NCI-H2081 (cell line): ENCODE results near the gene RPS6KA4.

Source experiments
- DNase-seq, 2 experiments: peaks; one replicate each; lab custom pipeline; 2025; lab: John Stamatoyannopoulos, UW

The RPS6KA4 gene

DNA sequence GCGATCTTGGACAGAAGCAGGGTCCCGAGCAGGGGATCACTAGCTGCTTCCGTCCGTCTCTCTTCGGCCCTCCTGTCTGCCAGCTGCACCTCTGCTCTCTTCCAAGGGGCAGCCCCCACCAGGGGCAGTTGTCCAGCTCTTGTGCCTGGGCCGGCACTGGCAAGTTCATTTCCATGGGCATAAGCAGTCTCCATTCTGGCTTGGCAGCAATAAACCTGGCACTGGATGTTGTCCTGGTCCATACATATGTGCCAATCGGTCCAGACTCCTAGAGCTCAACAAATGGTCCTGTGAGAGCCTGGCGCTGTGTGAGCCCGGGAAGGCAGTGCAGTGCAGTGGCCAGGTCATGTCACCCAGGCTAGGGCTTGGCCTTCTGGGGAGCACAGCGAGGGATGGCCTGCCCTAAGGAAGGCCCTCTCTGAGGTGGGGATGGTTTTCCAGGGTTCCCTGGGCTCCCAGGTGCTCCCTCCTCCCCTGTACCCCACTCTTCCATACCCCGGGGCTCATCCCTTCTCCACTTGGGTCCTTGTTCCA lies 60.4 kb downstream of the RPS6KA4 start:
- no peak for DNase-seq

DNA sequence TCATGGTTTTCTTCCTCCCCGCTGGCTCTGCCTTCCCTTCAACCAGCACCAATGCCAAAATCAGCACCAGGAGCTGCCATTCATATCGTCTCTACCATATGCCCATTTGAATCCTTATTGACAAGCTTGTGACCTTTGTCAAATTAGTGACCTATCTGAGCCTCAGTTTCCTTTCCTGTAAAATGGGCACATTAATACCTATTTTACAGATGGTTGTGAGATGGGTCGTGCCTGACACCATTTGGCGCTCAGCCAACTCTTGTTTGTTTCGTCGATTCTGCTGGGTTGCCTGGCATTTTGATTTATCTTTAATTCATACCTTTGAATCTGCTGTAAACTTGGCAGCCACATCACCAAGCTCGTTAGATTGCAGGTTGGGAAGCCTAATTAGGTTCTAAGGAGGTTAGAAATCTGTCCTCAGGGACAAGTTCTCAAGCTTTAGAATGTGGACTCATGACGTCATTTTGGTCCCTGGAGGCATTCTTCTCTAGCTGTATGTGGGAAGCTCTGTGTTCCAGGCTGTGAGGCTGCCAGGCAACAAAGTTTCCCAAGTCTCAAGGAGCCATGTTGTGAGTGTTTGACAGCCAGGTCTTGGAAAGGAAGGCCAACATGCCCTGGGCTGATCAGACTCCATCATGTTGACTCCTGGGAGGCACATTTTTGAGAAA lies 61.0 kb downstream of the RPS6KA4 start:
- no peak for DNase-seq
